GM23338 (cell line): Measurements from ENCODE around the gene URI1. TPM values are rescaled to one million over a fixed set of nuclear protein-coding genes. Genes with fewer than 3 reads are reported as not detected.
A peak's percentile ranks its signal among the peaks of the same experiment; 100 is the strongest.

Experiments used
- ATAC-seq: fragments of 200-7000 bp; cut with Tn5 transposase; 3 replicates; pipeline ENCODE4 v1.9.1; 2020
- DNase-seq: peaks from one replicate; pipeline ENCODE4 v3.0.0-alpha.2; 2015; ENCODE audit warnings: low spot score
- H2AFZ ChIP-seq: fragments of 200-600 bp; sonication (generic); 2 replicates; pipeline ENCODE4 v1.8.0; 2016; ENCODE audit warnings: antibody characterized with exemption, mild to moderate bottlenecking, moderate library complexity
- H3F3A ChIP-seq: fragments of 200-600 bp; sonication (generic); replicated peaks from 2 replicates; pipeline ENCODE4 v1.8.0; 2017; ENCODE audit warnings: antibody characterized with exemption, mixed run types, low read depth
- H3K27ac ChIP-seq: fragments of 200-600 bp; sonication (generic); 2 replicates; pipeline ENCODE4 v1.6.1; 2016; ENCODE audit warnings: low read depth
- H3K27me3 ChIP-seq: fragments of 200-600 bp; sonication (generic); 2 replicates; pipeline ENCODE4 v1.8.0; 2016; ENCODE audit warnings: mild to moderate bottlenecking, mixed run types, moderate library complexity; ENCODE audit not compliant: insufficient read depth
- H3K36me3 ChIP-seq: fragments of 200-600 bp; sonication (generic); 2 replicates; pipeline ENCODE4 v1.8.0; 2016; ENCODE audit warnings: mild to moderate bottlenecking; ENCODE audit not compliant: insufficient read depth
- H3K4me1 ChIP-seq: fragments of 200-600 bp; sonication (generic); 2 replicates; pipeline ENCODE4 v1.8.0; 2016; ENCODE audit warnings: mild to moderate bottlenecking, moderate library complexity; ENCODE audit not compliant: insufficient read depth
- H3K4me2 ChIP-seq: fragments of 200-600 bp; sonication (generic); 2 replicates; pipeline ENCODE4 v1.7.1; 2017; ENCODE audit warnings: mixed run types
- H3K4me3 ChIP-seq: fragments of 200-600 bp; sonication (generic); 2 replicates; pipeline ENCODE4 v1.6.1; 2016; ENCODE audit warnings: mixed run types
- H3K79me2 ChIP-seq: fragments of 200-600 bp; sonication (generic); replicated peaks from 2 replicates; pipeline ENCODE4 v1.8.0; 2017; ENCODE audit warnings: mild to moderate bottlenecking; ENCODE audit not compliant: insufficient read depth
- H3K9me2 ChIP-seq: fragments of 200-600 bp; sonication (generic); 2 replicates; pipeline ENCODE4 v1.8.0; 2017; ENCODE audit not compliant: insufficient read depth
- H4K20me1 ChIP-seq: fragments of 200-600 bp; sonication (generic); replicated peaks from 2 replicates; pipeline ENCODE4 v1.8.0; 2017; ENCODE audit warnings: mild to moderate bottlenecking; ENCODE audit not compliant: insufficient read depth
- H3K27ac Mint-ChIP-seq: 2 replicates; pipeline ENCODE4 v1.8.0; 2020; ENCODE audit warnings: inconsistent platforms, mild to moderate bottlenecking, moderate library complexity, mixed read lengths
- H3K27me3 Mint-ChIP-seq: 3 replicates; pipeline ENCODE4 v1.8.0; 2022; ENCODE audit warnings: low read depth, mild to moderate bottlenecking, moderate library complexity, mixed read lengths, inconsistent platforms; ENCODE audit not compliant: insufficient read depth, poor library complexity
- H3K36me3 Mint-ChIP-seq: 3 replicates; pipeline ENCODE4 v1.8.0; 2021; ENCODE audit warnings: low read depth, mild to moderate bottlenecking, inconsistent platforms, moderate library complexity, mixed read lengths
- H3K4me1 Mint-ChIP-seq: 3 replicates; pipeline ENCODE4 v1.8.0; 2020; ENCODE audit warnings: mild to moderate bottlenecking, inconsistent platforms, mixed read lengths
- H3K4me3 Mint-ChIP-seq: 3 replicates; pipeline ENCODE4 v1.8.0; 2021; ENCODE audit warnings: moderate library complexity, mild to moderate bottlenecking, inconsistent platforms, mixed read lengths
- H3K9me3 Mint-ChIP-seq: 3 replicates; pipeline ENCODE4 v1.8.0; 2020; ENCODE audit warnings: moderate library complexity, mild to moderate bottlenecking, inconsistent platforms, mixed read lengths
- CREB1 ChIP-seq: fragments of 250-450 bp; sonication (Bioruptor Pico); IDR thresholded peaks from 2 replicates; pipeline ENCODE4 v1.5.0; 2020; ENCODE audit warnings: low read depth, mild to moderate bottlenecking, moderate library complexity
- CTCF ChIP-seq, 2 experiments: fragments of 200-600 bp in 1 of 2; sonication (generic) in 1 of 2; conservative IDR thresholded peaks; 2 replicates each; pipeline versions ENCODE4 v1.5.1 to v1.6.1; 2016 to 2017; ENCODE audit warnings: antibody characterized with exemption in 2 of 2, low read depth in 2 of 2, mild to moderate bottlenecking in 2 of 2, moderate library complexity in 1 of 2
- ETS1 ChIP-seq: IDR thresholded peaks from 2 replicates; pipeline ENCODE4 v1.6.1; 2016; ENCODE audit warnings: antibody characterized with exemption
- EZH2 ChIP-seq: fragments of 200-600 bp; sonication (generic); IDR thresholded peaks from one replicate; pipeline ENCODE4 v1.8.0; 2017; ENCODE audit warnings: antibody characterized with exemption, mild to moderate bottlenecking, low read depth; ENCODE audit not compliant: unreplicated experiment
- EZH2phosphoT487 ChIP-seq: fragments of 200-600 bp; sonication (generic); IDR thresholded peaks from one replicate; pipeline ENCODE4 v1.8.1; 2018; ENCODE audit warnings: antibody characterized with exemption; ENCODE audit not compliant: unreplicated experiment
- ZNF114 ChIP-seq: fragments of 250-450 bp; sonication (Bioruptor Pico); IDR thresholded peaks from 2 replicates; pipeline ENCODE4 v1.5.0; 2020; ENCODE audit warnings: mild to moderate bottlenecking, moderate library complexity
- ZNF331 ChIP-seq: fragments of 250-450 bp; sonication (Bioruptor Pico); IDR thresholded peaks from 2 replicates; pipeline ENCODE4 v1.5.0; 2020; ENCODE audit warnings: low read depth, mild to moderate bottlenecking, moderate library complexity
- ZNF462 ChIP-seq: fragments of 250-450 bp; sonication (Bioruptor Pico); IDR thresholded peaks from 2 replicates; pipeline ENCODE4 v1.5.0; 2020; ENCODE audit warnings: mild to moderate bottlenecking, moderate library complexity
- polyA plus RNA-seq: library from polyadenylated mRNA; unstranded; fragments of >200 nt; fragmentation: Nextera tagmentation; extraction: Ambion mirVana; gene quantifications from 2 replicates; pipeline ENCODE4 v1.2.1, GENCODE V29; 2016
- total RNA-seq: library from RNA; depleted of rRNA; stranded (reverse); fragments of >200 nt; shearing (Covaris generic); gene quantifications from 2 replicates; pipeline ENCODE4 v1.2.3, GENCODE V29; 2014
- TF ChIP-seq, protein P1 (sequence below): IDR thresholded peaks from one replicate; pipeline ENCODE4 v1.6.1; 2018; ENCODE audit warnings: antibody characterized with exemption; ENCODE audit not compliant: unreplicated experiment

Gene URI1
- total and polyA plus RNA-seq, 2 experiments from 2014 or later: 27.6 to 68.4 TPM

- peaks cover 9% of the 10 kb centered on the region for H3K36me3 Mint-ChIP-seq
- Histone ChIP-seq H3K27me3 (no peaks in the 10 kb centered on the region), H3K4me2 (no peak overlapping the region), H3K36me3 (no peaks in the 10 kb centered on the region), H2AFZ (no peak overlapping the region), H3F3A (no peaks in the 10 kb centered on the region), H4K20me1 (no peaks in the 10 kb centered on the region), H3K79me2 (no peaks in the 10 kb centered on the region), H3K4me3 (no peak overlapping the region), H3K27ac (no peak overlapping the region), H3K4me1 (peaks cover 15% of the 10 kb centered on the region), H3K9me2 (peaks cover 6% of the 10 kb centered on the region; the same call in 1 of the 2 replicates)
- ATAC-seq: peak; percentile 75
- H3K4me3 Mint-ChIP-seq: no peak overlapping the region
- H3K9me3 Mint-ChIP-seq: peaks cover 3% of the 10 kb centered on the region
- peaks cover 1% of the 10 kb centered on the region for H3K27me3 Mint-ChIP-seq
- no peak overlapping the region for H3K27ac Mint-ChIP-seq
- H3K4me1 Mint-ChIP-seq: peaks cover 23% of the 10 kb centered on the region
- peak; percentile 61 for DNase-seq
- TF ChIP-seq EZH2phosphoT487 (no peak), CTCF (conservative IDR thresholded peaks at IDR 0.05; ENCODE audit: low read depth in 2 of 2) (peak; percentile 62 to 78), ZNF331 (CRISPR knock-in tag) (no peak), EZH2 (no peak)
- TF ChIP-seq, protein P1, sequence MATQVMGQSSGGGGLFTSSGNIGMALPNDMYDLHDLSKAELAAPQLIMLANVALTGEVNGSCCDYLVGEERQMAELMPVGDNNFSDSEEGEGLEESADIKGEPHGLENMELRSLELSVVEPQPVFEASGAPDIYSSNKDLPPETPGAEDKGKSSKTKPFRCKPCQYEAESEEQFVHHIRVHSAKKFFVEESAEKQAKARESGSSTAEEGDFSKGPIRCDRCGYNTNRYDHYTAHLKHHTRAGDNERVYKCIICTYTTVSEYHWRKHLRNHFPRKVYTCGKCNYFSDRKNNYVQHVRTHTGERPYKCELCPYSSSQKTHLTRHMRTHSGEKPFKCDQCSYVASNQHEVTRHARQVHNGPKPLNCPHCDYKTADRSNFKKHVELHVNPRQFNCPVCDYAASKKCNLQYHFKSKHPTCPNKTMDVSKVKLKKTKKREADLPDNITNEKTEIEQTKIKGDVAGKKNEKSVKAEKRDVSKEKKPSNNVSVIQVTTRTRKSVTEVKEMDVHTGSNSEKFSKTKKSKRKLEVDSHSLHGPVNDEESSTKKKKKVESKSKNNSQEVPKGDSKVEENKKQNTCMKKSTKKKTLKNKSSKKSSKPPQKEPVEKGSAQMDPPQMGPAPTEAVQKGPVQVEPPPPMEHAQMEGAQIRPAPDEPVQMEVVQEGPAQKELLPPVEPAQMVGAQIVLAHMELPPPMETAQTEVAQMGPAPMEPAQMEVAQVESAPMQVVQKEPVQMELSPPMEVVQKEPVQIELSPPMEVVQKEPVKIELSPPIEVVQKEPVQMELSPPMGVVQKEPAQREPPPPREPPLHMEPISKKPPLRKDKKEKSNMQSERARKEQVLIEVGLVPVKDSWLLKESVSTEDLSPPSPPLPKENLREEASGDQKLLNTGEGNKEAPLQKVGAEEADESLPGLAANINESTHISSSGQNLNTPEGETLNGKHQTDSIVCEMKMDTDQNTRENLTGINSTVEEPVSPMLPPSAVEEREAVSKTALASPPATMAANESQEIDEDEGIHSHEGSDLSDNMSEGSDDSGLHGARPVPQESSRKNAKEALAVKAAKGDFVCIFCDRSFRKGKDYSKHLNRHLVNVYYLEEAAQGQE: no peak
Measured at GRCh38 chr19:30046522-30046921, 104.5 kb downstream of the URI1 start.

- H3K79me2 ChIP-seq: no peaks in the 10 kb centered on the region
- H3K4me1 ChIP-seq: peaks cover 10% of the 10 kb centered on the region; the same call in 1 of the 2 replicates
- H3K4me2 ChIP-seq: no peak overlapping the region
- H3K27ac ChIP-seq: no peak overlapping the region
- Mint-ChIP-seq H3K27me3 (peaks cover 2% of the 10 kb centered on the region), H3K9me3 (no peaks in the 10 kb centered on the region), H3K4me1 (peaks cover 16% of the 10 kb centered on the region), H3K4me3 (no peak overlapping the region), H3K27ac (no peak overlapping the region), H3K36me3 (peaks cover under 1% of the 10 kb centered on the region; the same call in 1 of the 3 replicates)
- DNase-seq: no peak
- H3K4me3 ChIP-seq: no peak overlapping the region
- no peaks in the 10 kb centered on the region for H3K36me3 ChIP-seq
- H3K27me3 ChIP-seq: no peaks in the 10 kb centered on the region
- no peaks in the 10 kb centered on the region for H3F3A ChIP-seq
- peaks cover 6% of the 10 kb centered on the region; the same call in 1 of the 2 replicates for H3K9me2 ChIP-seq
- no peak overlapping the region for H2AFZ ChIP-seq
- H4K20me1 ChIP-seq: no peaks in the 10 kb centered on the region
- ATAC-seq: no peak
- TF ChIP-seq ETS1 (no peak), ZNF331 (CRISPR knock-in tag) (no peak), EZH2phosphoT487 (no peak), CREB1 (CRISPR knock-in tag) (no peak), ZNF462 (no peak), ZNF114 (no peak)
Measured at GRCh38 chr19:30047432-30047831, 105.4 kb downstream of the URI1 start.
